MM.1S (cell line): ENCODE results near the gene FAM227A.

ENCODE experiments used
- DNase-seq: peaks from one replicate; pipeline ENCODE4 v3.0.0-alpha.2; 2015
- H2AFZ ChIP-seq: fragments of 300-600 bp; sonication (generic); 2 replicates; pipeline ENCODE4 v1.6.0; 2016; ENCODE audit warnings: antibody characterized with exemption, low read length
- H3F3A ChIP-seq: fragments of 300-600 bp; sonication (generic); 2 replicates; pipeline ENCODE4 v1.6.1; 2016; ENCODE audit warnings: mild to moderate bottlenecking, antibody characterized with exemption, low read length, moderate library complexity, mixed read lengths; ENCODE audit not compliant: insufficient read depth
- H3K27ac ChIP-seq: fragments of 300-600 bp; sonication (generic); 2 replicates; pipeline ENCODE4 v1.5.1; 2016; ENCODE audit warnings: mild to moderate bottlenecking, low read length
- H3K27me3 ChIP-seq: fragments of 300-600 bp; sonication (generic); replicated peaks from 2 replicates; pipeline ENCODE4 v1.6.0; 2016; ENCODE audit warnings: low read length; ENCODE audit not compliant: insufficient read depth
- H3K36me3 ChIP-seq: fragments of 300-600 bp; sonication (generic); replicated peaks from 2 replicates; pipeline ENCODE4 v1.6.1; 2016; ENCODE audit warnings: mild to moderate bottlenecking, low read length, mixed read lengths; ENCODE audit not compliant: insufficient read depth
- H3K4me1 ChIP-seq: fragments of 300-600 bp; sonication (generic); 2 replicates; pipeline ENCODE4 v1.6.1; 2016; ENCODE audit warnings: low read length, mixed read lengths
- H3K4me2 ChIP-seq: fragments of 300-600 bp; sonication (generic); 2 replicates; pipeline ENCODE4 v1.6.0; 2016; ENCODE audit warnings: low read depth, low read length
- H3K4me3 ChIP-seq: fragments of 300-600 bp; sonication (generic); 2 replicates; pipeline ENCODE4 v1.5.1; 2016; ENCODE audit warnings: low read length, mixed read lengths
- H3K79me2 ChIP-seq: fragments of 300-600 bp; sonication (generic); 2 replicates; pipeline ENCODE4 v1.6.1; 2016; ENCODE audit warnings: mixed run types, low read length, mixed read lengths
- H3K9ac ChIP-seq: fragments of 300-600 bp; sonication (generic); 2 replicates; pipeline ENCODE4 v1.6.1; 2016; ENCODE audit warnings: low read length, mixed read lengths
- H3K9me2 ChIP-seq: fragments of 300-600 bp; sonication (generic); replicated peaks from 2 replicates; pipeline ENCODE4 v1.6.1; 2016; ENCODE audit warnings: mild to moderate bottlenecking, low read length, mixed read lengths; ENCODE audit not compliant: insufficient read depth
- H3K9me3 ChIP-seq: fragments of 300-600 bp; sonication (generic); replicated peaks from 2 replicates; pipeline ENCODE4 v1.6.1; 2016; ENCODE audit warnings: mild to moderate bottlenecking, low read length, mixed read lengths; ENCODE audit not compliant: insufficient read depth
- H4K20me1 ChIP-seq: fragments of 300-600 bp; sonication (generic); 2 replicates; pipeline ENCODE4 v1.6.1; 2016; ENCODE audit warnings: mild to moderate bottlenecking, low read length, moderate library complexity, mixed read lengths; ENCODE audit not compliant: insufficient read depth
- EZH2 ChIP-seq: fragments of 300-600 bp; sonication (generic); optimal IDR thresholded peaks from 2 replicates; pipeline ENCODE3; 2017; ENCODE audit warnings: low read depth, mild to moderate bottlenecking, antibody characterized with exemption, low read length, mixed read lengths
- EZH2phosphoT487 ChIP-seq: fragments of 300-600 bp; sonication (generic); IDR thresholded peaks from 2 replicates; pipeline ENCODE4 v1.6.1; 2018; ENCODE audit warnings: antibody characterized with exemption, low read length
- TF ChIP-seq, protein P1 (sequence below): fragments of 300-600 bp; sonication (generic); IDR thresholded peaks from 2 replicates; pipeline ENCODE4 v1.5.1; 2016; ENCODE audit warnings: antibody characterized with exemption, low read length, mixed read lengths

The FAM227A gene

GRCh38 chr22:38681582-38682335 lies 25.6 kb upstream of the FAM227A start, which contains the start of gene TOMM22:
TOMM22 (plus strand) TSS chr22:38681957; CDS start chr22:38681979, 22 bp downstream.
- Histone ChIP-seq H3K4me3 (peak within 1 kb of the TSS; percentile 99), H3K36me3 (peaks cover 8% of the 10 kb centered on the region; the same call in 1 of the 2 replicates), H4K20me1 (no peaks in the 10 kb centered on the region), H3K9me2 (no peaks in the 10 kb centered on the region), H3F3A (no peaks in the 10 kb centered on the region; the same call in 1 of the 2 replicates), H3K9ac (peak within 1 kb of the TSS; percentile 89), H3K27me3 (no peaks in the 10 kb centered on the region), H3K9me3 (no peaks in the 10 kb centered on the region), H3K4me2 (peak within 1 kb of the TSS; percentile 84), H2AFZ (peak within 1 kb of the TSS; percentile 84), H3K27ac (peak within 1 kb of the TSS; percentile 50; the same call in 1 of the 2 replicates), H3K79me2 (peaks cover 27% of the 10 kb centered on the region), H3K4me1 (peaks cover 6% of the 10 kb centered on the region; the same call in 1 of the 2 replicates)
- TF ChIP-seq EZH2 (no peak), EZH2phosphoT487 (no peak)
- TF ChIP-seq, protein P1, sequence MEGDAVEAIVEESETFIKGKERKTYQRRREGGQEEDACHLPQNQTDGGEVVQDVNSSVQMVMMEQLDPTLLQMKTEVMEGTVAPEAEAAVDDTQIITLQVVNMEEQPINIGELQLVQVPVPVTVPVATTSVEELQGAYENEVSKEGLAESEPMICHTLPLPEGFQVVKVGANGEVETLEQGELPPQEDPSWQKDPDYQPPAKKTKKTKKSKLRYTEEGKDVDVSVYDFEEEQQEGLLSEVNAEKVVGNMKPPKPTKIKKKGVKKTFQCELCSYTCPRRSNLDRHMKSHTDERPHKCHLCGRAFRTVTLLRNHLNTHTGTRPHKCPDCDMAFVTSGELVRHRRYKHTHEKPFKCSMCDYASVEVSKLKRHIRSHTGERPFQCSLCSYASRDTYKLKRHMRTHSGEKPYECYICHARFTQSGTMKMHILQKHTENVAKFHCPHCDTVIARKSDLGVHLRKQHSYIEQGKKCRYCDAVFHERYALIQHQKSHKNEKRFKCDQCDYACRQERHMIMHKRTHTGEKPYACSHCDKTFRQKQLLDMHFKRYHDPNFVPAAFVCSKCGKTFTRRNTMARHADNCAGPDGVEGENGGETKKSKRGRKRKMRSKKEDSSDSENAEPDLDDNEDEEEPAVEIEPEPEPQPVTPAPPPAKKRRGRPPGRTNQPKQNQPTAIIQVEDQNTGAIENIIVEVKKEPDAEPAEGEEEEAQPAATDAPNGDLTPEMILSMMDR: peak; percentile 81
- DNase-seq: peak; percentile 91

GRCh38 chr22:38675833-38676232 lies 19.6 kb upstream of the FAM227A start:
- H3K4me2 ChIP-seq: no peak overlapping the region
- no peak for TF ChIP-seq EZH2
- TF ChIP-seq EZH2phosphoT487: no peak
- TF ChIP-seq, protein P1: no peak

DNA sequence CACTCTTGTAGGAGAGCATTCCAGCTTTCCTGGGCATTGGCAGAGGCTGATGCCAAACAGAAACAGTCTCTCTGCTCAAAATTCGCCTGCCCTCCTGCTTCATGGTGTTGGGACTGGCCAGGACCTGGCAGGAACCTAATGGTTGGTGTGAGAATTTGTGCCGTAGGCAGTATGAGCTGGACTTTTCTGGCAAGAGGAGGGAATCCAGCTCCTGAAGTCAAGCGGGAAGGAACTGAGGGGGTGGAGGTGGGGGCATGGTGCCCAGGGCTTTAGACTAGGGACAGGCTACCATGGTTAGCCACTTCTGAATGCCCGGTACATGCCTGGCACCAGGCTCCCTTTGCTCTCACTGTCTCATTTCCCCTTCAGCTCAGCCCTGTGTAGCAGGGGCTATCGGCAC lies 18.7 kb upstream of the FAM227A start:
- Histone ChIP-seq H3K4me2 (no peak overlapping the region), H3K9me2 (no peaks in the 10 kb centered on the region), H3K4me1 (no peaks in the 10 kb centered on the region), H4K20me1 (no peaks in the 10 kb centered on the region), H2AFZ (no peak overlapping the region), H3K9ac (no peak overlapping the region), H3K79me2 (no peaks in the 10 kb centered on the region), H3K9me3 (no peaks in the 10 kb centered on the region), H3K36me3 (no peaks in the 10 kb centered on the region), H3K4me3 (no peak overlapping the region), H3F3A (no peaks in the 10 kb centered on the region), H3K27me3 (no peaks in the 10 kb centered on the region), H3K27ac (no peak overlapping the region)
- DNase-seq: no peak
- TF ChIP-seq, protein P1: no peak
- no peak for TF ChIP-seq EZH2
- no peak for TF ChIP-seq EZH2phosphoT487

More at GRCh38 chr22:38675833-38676232, 19.6 kb upstream of the FAM227A start:
- H3K9me2 ChIP-seq: no peaks in the 10 kb centered on the region
- H3F3A ChIP-seq: no peaks in the 10 kb centered on the region
- H3K36me3 ChIP-seq: no peaks in the 10 kb centered on the region
- H4K20me1 ChIP-seq: no peaks in the 10 kb centered on the region
- no peaks in the 10 kb centered on the region for H3K27me3 ChIP-seq
- no peaks in the 10 kb centered on the region for H3K9me3 ChIP-seq
- H3K9ac ChIP-seq: no peak overlapping the region
- no peak overlapping the region for H3K27ac ChIP-seq
- H3K4me1 ChIP-seq: no peaks in the 10 kb centered on the region
- no peaks in the 10 kb centered on the region for H3K79me2 ChIP-seq
- H2AFZ ChIP-seq: no peak overlapping the region
- DNase-seq: no peak
- no peak overlapping the region for H3K4me3 ChIP-seq
